ENCODE data around the gene JMJD1C.

JMJD1C gene

GRCh38 chr10:63314020-63314419, 151.8 kb downstream of the JMJD1C start:
- Histone ChIP-seq H3K27ac (ENCODE audit: low read depth, low read length) (no peak overlapping the region), H3K79me2 (ENCODE audit: control insufficient read depth, low read length) (no peaks in the 10 kb centered on the region), H3K4me3 (ENCODE audit: low read length) (no peak overlapping the region), H3K4me1 (ENCODE audit: control insufficient read depth, low read length) (no peaks in the 10 kb centered on the region), H3F3A (ENCODE audit: control insufficient read depth, insufficient read depth) (no peaks in the 10 kb centered on the region; the same call in 1 of the 2 replicates), H3K4me2 (ENCODE audit: low read length) (no peak overlapping the region), H3K27me3 (ENCODE audit: control insufficient read depth, low read length) (no peaks in the 10 kb centered on the region), H3K36me3 (ENCODE audit: control insufficient read depth, low read length) (no peaks in the 10 kb centered on the region), H3K9me2 (replicated peaks; ENCODE audit: control insufficient read depth, low read length) (no peaks in the 10 kb centered on the region), H3K9me3 (ENCODE audit: control insufficient read depth, insufficient read depth, low read length) (no peaks in the 10 kb centered on the region), H4K20me1 (ENCODE audit: control insufficient read depth, insufficient read depth, low read depth, low read length) (no peaks in the 10 kb centered on the region)
- TF ChIP-seq, protein P1, sequence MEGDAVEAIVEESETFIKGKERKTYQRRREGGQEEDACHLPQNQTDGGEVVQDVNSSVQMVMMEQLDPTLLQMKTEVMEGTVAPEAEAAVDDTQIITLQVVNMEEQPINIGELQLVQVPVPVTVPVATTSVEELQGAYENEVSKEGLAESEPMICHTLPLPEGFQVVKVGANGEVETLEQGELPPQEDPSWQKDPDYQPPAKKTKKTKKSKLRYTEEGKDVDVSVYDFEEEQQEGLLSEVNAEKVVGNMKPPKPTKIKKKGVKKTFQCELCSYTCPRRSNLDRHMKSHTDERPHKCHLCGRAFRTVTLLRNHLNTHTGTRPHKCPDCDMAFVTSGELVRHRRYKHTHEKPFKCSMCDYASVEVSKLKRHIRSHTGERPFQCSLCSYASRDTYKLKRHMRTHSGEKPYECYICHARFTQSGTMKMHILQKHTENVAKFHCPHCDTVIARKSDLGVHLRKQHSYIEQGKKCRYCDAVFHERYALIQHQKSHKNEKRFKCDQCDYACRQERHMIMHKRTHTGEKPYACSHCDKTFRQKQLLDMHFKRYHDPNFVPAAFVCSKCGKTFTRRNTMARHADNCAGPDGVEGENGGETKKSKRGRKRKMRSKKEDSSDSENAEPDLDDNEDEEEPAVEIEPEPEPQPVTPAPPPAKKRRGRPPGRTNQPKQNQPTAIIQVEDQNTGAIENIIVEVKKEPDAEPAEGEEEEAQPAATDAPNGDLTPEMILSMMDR (IDR thresholded peaks at IDR 0.05; ENCODE audit: low read depth, low read length, poor library complexity, severe bottlenecking) = no peak
- TF ChIP-seq EZH2phosphoT487 (IDR thresholded peaks at IDR 0.05; ENCODE audit: borderline replicate concordance, low read length) = no peak

GRCh38 chr10:63313066-63313717, 152.6 kb downstream of the JMJD1C start:
- H3K9me2 ChIP-seq (replicated peaks; ENCODE audit: control insufficient read depth, low read length) = no peaks in the 10 kb centered on the region
- H3K79me2 ChIP-seq (ENCODE audit: control insufficient read depth, low read length) = no peaks in the 10 kb centered on the region
- H4K20me1 ChIP-seq (ENCODE audit: control insufficient read depth, insufficient read depth, low read depth, low read length) = no peaks in the 10 kb centered on the region
- no peak overlapping the region for H3K4me2 ChIP-seq (ENCODE audit: low read length)
- TF ChIP-seq, protein P1 (IDR thresholded peaks at IDR 0.05; ENCODE audit: low read depth, low read length, poor library complexity, severe bottlenecking) = no peak
- TF ChIP-seq EZH2phosphoT487 (IDR thresholded peaks at IDR 0.05; ENCODE audit: borderline replicate concordance, low read length) = no peak
- H3K27me3 ChIP-seq (ENCODE audit: control insufficient read depth, low read length) = no peaks in the 10 kb centered on the region
- H3F3A ChIP-seq (ENCODE audit: control insufficient read depth, insufficient read depth) = no peaks in the 10 kb centered on the region; the same call in 1 of the 2 replicates
- no peaks in the 10 kb centered on the region for H3K4me1 ChIP-seq (ENCODE audit: control insufficient read depth, low read length)
- H3K9me3 ChIP-seq (ENCODE audit: control insufficient read depth, insufficient read depth, low read length) = no peaks in the 10 kb centered on the region
- no peak overlapping the region for H3K4me3 ChIP-seq (ENCODE audit: low read length)
- no peaks in the 10 kb centered on the region for H3K36me3 ChIP-seq (ENCODE audit: control insufficient read depth, low read length)
- H3K27ac ChIP-seq (ENCODE audit: low read depth, low read length) = no peak overlapping the region

- no peaks in the 10 kb centered on the region for H3K36me3 ChIP-seq (ENCODE audit: control insufficient read depth, low read length)
- no peak overlapping the region for H3K4me2 ChIP-seq (ENCODE audit: low read length)
- no peaks in the 10 kb centered on the region for H3K9me3 ChIP-seq (ENCODE audit: control insufficient read depth, insufficient read depth, low read length)
- no peak overlapping the region for H3K27ac ChIP-seq (ENCODE audit: low read depth, low read length)
- no peaks in the 10 kb centered on the region for H3K4me1 ChIP-seq (ENCODE audit: control insufficient read depth, low read length)
- no peaks in the 10 kb centered on the region for H3K9me2 ChIP-seq (replicated peaks; ENCODE audit: control insufficient read depth, low read length)
- no peaks in the 10 kb centered on the region for H3K27me3 ChIP-seq (ENCODE audit: control insufficient read depth, low read length)
- TF ChIP-seq EZH2phosphoT487 (IDR thresholded peaks at IDR 0.05; ENCODE audit: borderline replicate concordance, low read length) = no peak
- TF ChIP-seq, protein P1 (IDR thresholded peaks at IDR 0.05; ENCODE audit: low read depth, low read length, poor library complexity, severe bottlenecking) = no peak
- no peaks in the 10 kb centered on the region for H4K20me1 ChIP-seq (ENCODE audit: control insufficient read depth, insufficient read depth, low read depth, low read length)
- no peak overlapping the region for H3K4me3 ChIP-seq (ENCODE audit: low read length)
- H3F3A ChIP-seq (ENCODE audit: control insufficient read depth, insufficient read depth) = no peaks in the 10 kb centered on the region; the same call in 1 of the 2 replicates
- H3K79me2 ChIP-seq (ENCODE audit: control insufficient read depth, low read length) = no peaks in the 10 kb centered on the region
Observed at GRCh38 chr10:63308628-63309027, 157.1 kb downstream of the JMJD1C start.
